H9 (cell line): Measurements from ENCODE around the gene GPR32. TPM values are rescaled to one million over a fixed set of nuclear protein-coding genes. Genes with fewer than 3 reads are reported as not detected.
"Not testable (repeated sequence)": the region's sequence is repeated elsewhere in the genome, so short reads cannot be mapped to it uniquely, and the experiment has no call there.

Experiments used
- DNase-seq: peaks from one replicate; pipeline ENCODE4 v3.0.0-alpha.2; 2017
- H2AFZ ChIP-seq: one replicate; pipeline ENCODE4 v1.6.1; 2013; ENCODE audit warnings: mild to moderate bottlenecking, low read length, control low read depth, moderate library complexity
- H2AK5ac ChIP-seq: 2 replicates; pipeline ENCODE4 v1.6.1; 2013; ENCODE audit warnings: low read length, control low read depth, mixed read lengths; ENCODE audit not compliant: insufficient read length
- H2BK120ac ChIP-seq: one replicate; pipeline ENCODE4 v1.6.1; 2013; ENCODE audit warnings: low read depth, mild to moderate bottlenecking, low read length, control low read depth, inconsistent platforms; ENCODE audit not compliant: poor library complexity, severe bottlenecking
- H2BK12ac ChIP-seq: 2 replicates; pipeline ENCODE4 v1.6.1; 2013; ENCODE audit warnings: low read length, control low read depth, mixed read lengths, low read depth; ENCODE audit not compliant: insufficient read length
- H2BK15ac ChIP-seq: 2 replicates; pipeline ENCODE4 v1.6.1; 2013; ENCODE audit warnings: low read depth, low read length, control low read depth
- H2BK20ac ChIP-seq: one replicate; pipeline ENCODE4 v1.6.1; 2013; ENCODE audit warnings: low read depth, mild to moderate bottlenecking, low read length, control low read depth, inconsistent platforms; ENCODE audit not compliant: poor library complexity, severe bottlenecking
- H2BK5ac ChIP-seq: 2 replicates; pipeline ENCODE4 v1.6.1; 2013; ENCODE audit warnings: low read length, control low read depth, mixed read lengths; ENCODE audit not compliant: insufficient read length
- H3K14ac ChIP-seq: 2 replicates; pipeline ENCODE4 v1.6.1; 2013; ENCODE audit warnings: low read length, control low read depth; ENCODE audit not compliant: insufficient read depth
- H3K18ac ChIP-seq: 2 replicates; pipeline ENCODE4 v1.6.1; 2013; ENCODE audit warnings: low read depth, mild to moderate bottlenecking, mixed read lengths, low read length, control low read depth; ENCODE audit not compliant: insufficient read length
- H3K23ac ChIP-seq: 2 replicates; pipeline ENCODE4 v1.6.1; 2013; ENCODE audit warnings: low read length, control low read depth, mixed read lengths, low read depth; ENCODE audit not compliant: insufficient read length
- H3K23me2 ChIP-seq: 2 replicates; pipeline ENCODE4 v1.6.1; 2013; ENCODE audit warnings: low read depth, mild to moderate bottlenecking, mixed read lengths, low read length, control low read depth; ENCODE audit not compliant: insufficient read length, poor library complexity, severe bottlenecking
- H3K27ac ChIP-seq: 2 replicates; pipeline ENCODE4 v1.5.1; 2013; ENCODE audit warnings: low read length, control low read depth, mixed read lengths, low read depth; ENCODE audit not compliant: insufficient read length
- H3K27me3 ChIP-seq: 2 replicates; pipeline ENCODE4 v1.6.1; 2013; ENCODE audit warnings: low read length, control low read depth, inconsistent platforms; ENCODE audit not compliant: insufficient read depth
- H3K4ac ChIP-seq: 2 replicates; pipeline ENCODE4 v1.6.1; 2013; ENCODE audit warnings: low read depth, mild to moderate bottlenecking, control low read depth, inconsistent platforms, low read length, moderate library complexity
- H3K4me1 ChIP-seq: 2 replicates; pipeline ENCODE4 v1.6.1; 2013; ENCODE audit warnings: low read length, control low read depth, inconsistent platforms; ENCODE audit not compliant: insufficient read depth
- H3K4me2 ChIP-seq: 2 replicates; pipeline ENCODE4 v1.6.1; 2013; ENCODE audit warnings: low read length, control low read depth, mixed read lengths; ENCODE audit not compliant: insufficient read length, insufficient read depth
- H3K56ac ChIP-seq: 2 replicates; pipeline ENCODE4 v1.6.1; 2013; ENCODE audit warnings: low read depth, mild to moderate bottlenecking, mixed read lengths, low read length, control low read depth; ENCODE audit not compliant: insufficient read length
- H3K79me1 ChIP-seq: 2 replicates; pipeline ENCODE4 v1.6.1; 2013; ENCODE audit warnings: low read depth, mild to moderate bottlenecking, moderate library complexity, low read length, control low read depth, inconsistent platforms; ENCODE audit not compliant: insufficient read depth, poor library complexity, severe bottlenecking
- H3K79me2 ChIP-seq: 2 replicates; pipeline ENCODE4 v1.6.1; 2013; ENCODE audit warnings: low read length, control low read depth, inconsistent platforms; ENCODE audit not compliant: insufficient read depth
- H3K9ac ChIP-seq: 2 replicates; pipeline ENCODE4 v1.6.1; 2013; ENCODE audit warnings: low read length, control low read depth, mixed read lengths; ENCODE audit not compliant: insufficient read length; ENCODE audit errors: extremely low read depth
- H3K9me3 ChIP-seq: one replicate; pipeline ENCODE4 v1.6.1; 2013; ENCODE audit warnings: low read depth, low read length, inconsistent platforms; ENCODE audit not compliant: control insufficient read depth
- H3T11ph ChIP-seq: one replicate; pipeline ENCODE4 v1.6.1; 2013; ENCODE audit warnings: mild to moderate bottlenecking, low read length, control low read depth, inconsistent platforms
- H4K20me1 ChIP-seq: one replicate; pipeline ENCODE4 v1.6.1; 2013; ENCODE audit not compliant: control insufficient read depth, insufficient read length, insufficient read depth
- H4K5ac ChIP-seq: 2 replicates; pipeline ENCODE4 v1.6.1; 2013; ENCODE audit warnings: low read depth, mild to moderate bottlenecking, mixed read lengths, low read length, control low read depth; ENCODE audit not compliant: insufficient read length
- H4K8ac ChIP-seq: replicated peaks from 2 replicates; pipeline ENCODE4 v1.6.1; 2013; ENCODE audit warnings: low read length, control low read depth, mixed read lengths, low read depth; ENCODE audit not compliant: insufficient read length
- H4K91ac ChIP-seq: 2 replicates; pipeline ENCODE4 v1.6.1; 2013; ENCODE audit warnings: low read depth, mild to moderate bottlenecking, moderate library complexity, mixed read lengths, low read length, control low read depth; ENCODE audit not compliant: insufficient read length
- H3K27ac Mint-ChIP-seq, 3 experiments: 2 replicates in 2 of 3; 3 replicates in 1 of 3; pipeline ENCODE4 v1.8.0; 2020 to 2021; ENCODE audit warnings: mixed read lengths in 3 of 3, mild to moderate bottlenecking in 1 of 3, moderate library complexity in 1 of 3
- H3K27me3 Mint-ChIP-seq: 2 replicates; pipeline ENCODE4 v1.8.0; 2021; ENCODE audit warnings: low read depth, mild to moderate bottlenecking, moderate library complexity, mixed read lengths
- H3K36me3 Mint-ChIP-seq, 3 experiments: 2 replicates in 2 of 3; 3 replicates in 1 of 3; pipeline ENCODE4 v1.8.0; 2020 to 2021; ENCODE audit warnings: low read depth in 3 of 3, mixed read lengths in 3 of 3; ENCODE audit not compliant: insufficient read depth in 1 of 3
- H3K4me1 Mint-ChIP-seq, 2 experiments: 2 replicates each; pipeline ENCODE4 v1.8.0; 2020; ENCODE audit warnings: mixed read lengths in 2 of 2
- H3K4me3 Mint-ChIP-seq, 2 experiments: 2 replicates in 1 of 2; 3 replicates in 1 of 2; pipeline ENCODE4 v1.8.0; 2020 to 2021; ENCODE audit warnings: mild to moderate bottlenecking in 2 of 2, mixed read lengths in 2 of 2, moderate library complexity in 1 of 2
- H3K9me3 Mint-ChIP-seq, 2 experiments: 2 replicates in 1 of 2; 3 replicates in 1 of 2; pipeline ENCODE4 v1.8.0; 2020; ENCODE audit warnings: mild to moderate bottlenecking in 2 of 2, mixed read lengths in 2 of 2, moderate library complexity in 1 of 2
- WGBS: extraction: QIAGEN DNeasy Blood & Tissue Kit; methylation state at CpG from one replicate; pipeline ENCODE4 v1.1.7; 2013; ENCODE audit warnings: missing lambda C conversion rate, low lambda C conversion rate, mixed read lengths; ENCODE audit not compliant: insufficient read length; ENCODE audit errors: extremely low coverage; 5-methylcytosine and 5-hydroxymethylcytosine counted together
- long read RNA-seq: library from polyadenylated mRNA; unstranded; transcript quantifications from one replicate; pipeline ENCODE4 v2.0.0, GENCODE V29; 2020
- total RNA-seq: library from RNA; stranded (reverse); gene quantifications from 2 replicates; pipeline ENCODE4 v1.2.1, GENCODE V29; 2021

The GPR32 gene, protein sequence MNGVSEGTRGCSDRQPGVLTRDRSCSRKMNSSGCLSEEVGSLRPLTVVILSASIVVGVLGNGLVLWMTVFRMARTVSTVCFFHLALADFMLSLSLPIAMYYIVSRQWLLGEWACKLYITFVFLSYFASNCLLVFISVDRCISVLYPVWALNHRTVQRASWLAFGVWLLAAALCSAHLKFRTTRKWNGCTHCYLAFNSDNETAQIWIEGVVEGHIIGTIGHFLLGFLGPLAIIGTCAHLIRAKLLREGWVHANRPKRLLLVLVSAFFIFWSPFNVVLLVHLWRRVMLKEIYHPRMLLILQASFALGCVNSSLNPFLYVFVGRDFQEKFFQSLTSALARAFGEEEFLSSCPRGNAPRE
- total RNA-seq, result not detected in 2 replicates
- long read RNA-seq, result 0 reads

DNA sequence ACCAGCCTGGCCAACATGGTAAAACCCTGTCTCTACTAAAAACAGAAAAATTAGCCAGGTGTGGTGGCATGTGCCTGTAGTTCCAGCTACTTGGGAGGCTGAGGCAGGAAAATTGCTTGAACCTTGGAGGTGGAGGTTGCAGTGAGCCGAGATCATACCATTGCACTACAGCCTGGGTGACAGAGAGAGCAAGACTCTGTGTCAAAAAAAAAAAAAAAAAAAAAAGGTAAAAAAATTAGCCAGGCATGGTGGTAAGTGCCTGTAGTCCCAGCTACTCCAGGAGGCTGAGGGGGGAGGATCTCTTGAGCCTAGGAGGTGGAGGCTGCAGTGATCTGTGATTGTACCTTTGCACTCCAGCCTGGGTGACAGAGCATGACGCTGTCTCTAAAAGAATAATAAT, at the start of gene GPR32:
Gene GPR32, plus strand, starts transcription at position 301 of the 400 bp plus-strand sequence. CDS start 137 bp downstream, outside the sequence.
- H3K14ac ChIP-seq, H2BK20ac ChIP-seq, H4K20me1 ChIP-seq, H3K4me3 Mint-ChIP-seq, H3K27me3 ChIP-seq, H3K9me3 ChIP-seq, H3K4me1 ChIP-seq, H3K27ac Mint-ChIP-seq, H4K91ac ChIP-seq, H3K79me1 ChIP-seq, H3K9me3 Mint-ChIP-seq, H2BK5ac ChIP-seq, H2BK120ac ChIP-seq, H3K4ac ChIP-seq, H2BK12ac ChIP-seq, H3K23ac ChIP-seq, H3K56ac ChIP-seq, H2AK5ac ChIP-seq, DNase-seq, H3K4me2 ChIP-seq, H2AFZ ChIP-seq, H3K23me2 ChIP-seq, H3T11ph ChIP-seq, H3K9ac ChIP-seq, H3K36me3 Mint-ChIP-seq, H3K27ac ChIP-seq, H4K8ac ChIP-seq, H4K5ac ChIP-seq, H3K18ac ChIP-seq, H2BK15ac ChIP-seq, H3K79me2 ChIP-seq: not testable (repeated sequence)
- no CpG with 5 or more reads among the region's 2 CpGs for WGBS
- Mint-ChIP-seq H3K4me1 (peaks cover 0 to 12% of the 10 kb centered on the region in 2 experiments; a peak in 3 of 4 replicates), H3K27me3 (peaks cover 52% of the 10 kb centered on the region)
